Epithelial cell of alveolus of lung (primary cell): ENCODE data around the gene NUB1. TPM values are rescaled to one million over a fixed set of nuclear protein-coding genes. Genes with fewer than 3 reads are reported as not detected.

Experiments
- total RNA-seq: library from RNA; depleted of rRNA; stranded (reverse); fragments of >200 nt; gene quantifications from 2 replicates; pipeline ENCODE4 v1.2.1, GENCODE V29; 2015

Gene NUB1, protein sequence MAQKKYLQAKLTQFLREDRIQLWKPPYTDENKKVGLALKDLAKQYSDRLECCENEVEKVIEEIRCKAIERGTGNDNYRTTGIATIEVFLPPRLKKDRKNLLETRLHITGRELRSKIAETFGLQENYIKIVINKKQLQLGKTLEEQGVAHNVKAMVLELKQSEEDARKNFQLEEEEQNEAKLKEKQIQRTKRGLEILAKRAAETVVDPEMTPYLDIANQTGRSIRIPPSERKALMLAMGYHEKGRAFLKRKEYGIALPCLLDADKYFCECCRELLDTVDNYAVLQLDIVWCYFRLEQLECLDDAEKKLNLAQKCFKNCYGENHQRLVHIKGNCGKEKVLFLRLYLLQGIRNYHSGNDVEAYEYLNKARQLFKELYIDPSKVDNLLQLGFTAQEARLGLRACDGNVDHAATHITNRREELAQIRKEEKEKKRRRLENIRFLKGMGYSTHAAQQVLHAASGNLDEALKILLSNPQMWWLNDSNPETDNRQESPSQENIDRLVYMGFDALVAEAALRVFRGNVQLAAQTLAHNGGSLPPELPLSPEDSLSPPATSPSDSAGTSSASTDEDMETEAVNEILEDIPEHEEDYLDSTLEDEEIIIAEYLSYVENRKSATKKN
- total RNA-seq = 43.8 and 47.4 TPM in 2 replicates

DNA sequence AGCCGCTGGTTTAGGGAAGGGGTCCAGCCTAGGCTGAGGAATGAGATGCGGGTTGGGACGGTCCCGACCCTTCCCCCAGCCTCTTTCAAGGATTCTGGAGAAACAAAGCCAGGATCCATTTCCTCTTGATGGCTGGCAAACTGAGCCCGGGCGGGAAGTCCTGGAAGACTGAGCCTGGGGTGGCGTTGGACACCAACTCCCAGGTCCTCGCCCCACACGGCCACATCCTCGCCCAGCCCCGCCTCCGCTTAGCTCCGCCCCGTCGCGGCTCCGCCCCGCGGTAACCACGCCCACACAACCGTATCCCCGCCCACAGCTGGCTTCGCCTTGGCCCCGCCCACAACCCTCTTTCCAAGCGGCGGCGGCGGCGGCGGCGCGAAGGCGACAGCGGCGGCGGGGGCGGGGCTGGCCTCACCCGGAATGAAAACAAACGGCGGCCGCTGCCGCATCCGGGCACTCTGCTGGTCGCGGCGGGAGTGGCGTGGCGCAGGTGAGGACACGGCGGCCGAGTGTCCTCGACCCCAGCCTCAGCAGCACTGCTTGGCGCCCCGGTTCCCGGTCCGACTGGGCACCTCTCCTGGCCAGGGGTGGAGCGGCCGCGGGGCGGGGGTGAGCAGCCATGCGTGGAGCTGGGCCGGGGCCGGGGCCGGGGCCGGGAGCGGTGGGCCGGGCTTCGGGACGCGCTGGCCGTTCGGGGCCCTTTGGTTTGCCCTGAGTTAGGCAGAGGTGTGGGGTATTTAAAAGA, at the start of gene NUB1:
NUB1 (plus strand) TSS at position 456 of the 745 bp plus-strand sequence. CDS start 3,538 bp downstream, outside the sequence.

DNA sequence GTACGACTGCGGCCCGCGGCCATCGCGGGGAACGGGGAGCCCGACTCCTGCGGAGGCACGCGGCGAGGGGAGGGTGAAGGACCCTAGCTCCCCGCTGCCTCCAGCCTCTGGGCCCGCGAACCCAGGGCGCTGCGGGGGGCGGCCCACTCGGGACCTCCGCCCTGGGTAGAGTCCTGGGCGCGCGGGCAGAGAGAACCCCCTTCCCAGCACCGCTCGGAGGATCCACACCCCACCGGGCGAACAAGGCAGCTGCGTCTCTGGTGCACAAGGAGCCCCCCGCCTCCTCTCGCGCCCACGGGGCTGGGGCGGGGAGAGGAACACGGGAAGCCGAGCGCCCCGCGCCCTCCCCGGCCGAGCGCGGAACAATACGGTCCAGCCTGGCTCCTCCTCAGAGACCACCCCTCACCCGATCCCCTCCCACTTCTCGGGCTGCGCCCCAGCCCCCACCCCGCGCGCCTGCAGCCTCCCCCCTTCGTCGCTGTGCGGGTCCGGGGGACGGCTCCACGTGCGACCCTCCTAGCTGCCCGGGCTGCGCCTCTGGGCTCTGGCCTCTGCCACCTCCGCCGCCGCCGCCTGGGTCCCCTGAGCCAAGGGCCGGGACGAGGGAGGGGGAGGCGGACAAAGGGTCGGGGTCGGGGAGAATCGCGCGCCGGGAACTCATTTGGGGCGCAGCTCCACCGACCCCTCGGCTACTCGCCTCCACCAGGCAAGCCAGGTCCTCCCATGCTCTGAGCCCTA, 68.2 kb downstream of the NUB1 start, which contains the start of gene WDR86:
WDR86 (minus strand) TSS at position 372 of the 738 bp plus-strand sequence. CDS start 449 bp downstream, outside the sequence.

Other genes with a start within 250 kb of the NUB1 start
- not detected in 2 replicates for gene GBX1, start 174.1 kb upstream of the NUB1 start, total RNA-seq
- not detected in 2 replicates for gene ASB10, start 154.6 kb upstream of the NUB1 start, total RNA-seq
- not detected in 2 replicates for gene H2BK1, start 131.3 kb upstream of the NUB1 start, total RNA-seq
- 44.6 and 54.8 TPM in 2 replicates for gene ABCF2, start 114.6 kb upstream of the NUB1 start, total RNA-seq
- gene CHPF2, start 109.3 kb upstream of the NUB1 start, total RNA-seq = 74.2 and 81.2 TPM in 2 replicates
- 23.7 and 51.5 TPM in 2 replicates for gene SMARCD3, start 93.1 kb upstream of the NUB1 start, total RNA-seq
- gene WDR86, start 68.2 kb downstream of the NUB1 start, total RNA-seq = 1.7 and 16.6 TPM in 2 replicates
- gene CRYGN, start 98.3 kb downstream of the NUB1 start, total RNA-seq = not detected in 2 replicates
- gene RHEB, start 178.1 kb downstream of the NUB1 start, total RNA-seq = 65.6 and 71.6 TPM in 2 replicates